Omental fat pad (tissue), 4 donors: ENCODE measurements around the gene ACSM5. TPM values are rescaled to one million over a fixed set of nuclear protein-coding genes. Genes with fewer than 3 reads are reported as not detected.

Experiments
- ATAC-seq: fragments of 150-250 bp; one replicate; pipeline ENCODE4 v1.9.1; 2016; ENCODE audit warnings: mild to moderate bottlenecking, moderate library complexity; ENCODE audit not compliant: low FRiP score
- DNase-seq: peaks from one replicate; pipeline ENCODE4 v3.0.0-alpha.2; 2019; ENCODE audit warnings: low spot score
- total RNA-seq, 4 donors: library from RNA; depleted of rRNA; stranded (reverse); fragments of >200 nt; gene quantifications; one replicate each; pipeline ENCODE4 v1.1.0, GENCODE V29; 2016
- TF ChIP-seq, protein P1 (sequence below), 3 donors: fragments of 450-650 bp; IDR thresholded peaks; one replicate each; pipeline ENCODE4 v1.5.1; 2016 to 2017; ENCODE audit warnings: antibody characterized with exemption in 3 of 3, mild to moderate bottlenecking in 3 of 3, moderate library complexity in 2 of 3

Gene ACSM5
- total RNA-seq, 4 donors from 2014 or later: 12.9 to 27.9 (median 23.7) TPM

DNA sequence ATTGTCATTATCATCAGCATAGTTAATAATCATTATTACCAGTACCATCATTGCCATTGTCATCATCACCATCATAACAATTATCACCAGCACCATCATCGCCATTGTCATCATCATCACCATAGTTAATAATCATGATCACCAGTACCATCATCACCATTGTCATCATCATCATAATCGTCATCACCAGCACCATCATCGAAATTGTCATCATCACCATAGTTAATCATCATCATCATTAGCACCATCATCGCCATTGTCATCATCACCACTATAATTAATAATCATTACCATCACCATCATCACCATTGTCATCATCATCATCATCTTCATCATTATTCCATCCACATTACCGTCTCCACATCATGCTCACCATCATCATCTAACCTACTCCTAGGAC, 18.3 kb upstream of the ACSM5 start:
- DNase-seq (no peak), ATAC-seq (no peak)
- TF ChIP-seq, protein P1, sequence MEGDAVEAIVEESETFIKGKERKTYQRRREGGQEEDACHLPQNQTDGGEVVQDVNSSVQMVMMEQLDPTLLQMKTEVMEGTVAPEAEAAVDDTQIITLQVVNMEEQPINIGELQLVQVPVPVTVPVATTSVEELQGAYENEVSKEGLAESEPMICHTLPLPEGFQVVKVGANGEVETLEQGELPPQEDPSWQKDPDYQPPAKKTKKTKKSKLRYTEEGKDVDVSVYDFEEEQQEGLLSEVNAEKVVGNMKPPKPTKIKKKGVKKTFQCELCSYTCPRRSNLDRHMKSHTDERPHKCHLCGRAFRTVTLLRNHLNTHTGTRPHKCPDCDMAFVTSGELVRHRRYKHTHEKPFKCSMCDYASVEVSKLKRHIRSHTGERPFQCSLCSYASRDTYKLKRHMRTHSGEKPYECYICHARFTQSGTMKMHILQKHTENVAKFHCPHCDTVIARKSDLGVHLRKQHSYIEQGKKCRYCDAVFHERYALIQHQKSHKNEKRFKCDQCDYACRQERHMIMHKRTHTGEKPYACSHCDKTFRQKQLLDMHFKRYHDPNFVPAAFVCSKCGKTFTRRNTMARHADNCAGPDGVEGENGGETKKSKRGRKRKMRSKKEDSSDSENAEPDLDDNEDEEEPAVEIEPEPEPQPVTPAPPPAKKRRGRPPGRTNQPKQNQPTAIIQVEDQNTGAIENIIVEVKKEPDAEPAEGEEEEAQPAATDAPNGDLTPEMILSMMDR (IDR thresholded peaks at IDR 0.05): no peak

DNA sequence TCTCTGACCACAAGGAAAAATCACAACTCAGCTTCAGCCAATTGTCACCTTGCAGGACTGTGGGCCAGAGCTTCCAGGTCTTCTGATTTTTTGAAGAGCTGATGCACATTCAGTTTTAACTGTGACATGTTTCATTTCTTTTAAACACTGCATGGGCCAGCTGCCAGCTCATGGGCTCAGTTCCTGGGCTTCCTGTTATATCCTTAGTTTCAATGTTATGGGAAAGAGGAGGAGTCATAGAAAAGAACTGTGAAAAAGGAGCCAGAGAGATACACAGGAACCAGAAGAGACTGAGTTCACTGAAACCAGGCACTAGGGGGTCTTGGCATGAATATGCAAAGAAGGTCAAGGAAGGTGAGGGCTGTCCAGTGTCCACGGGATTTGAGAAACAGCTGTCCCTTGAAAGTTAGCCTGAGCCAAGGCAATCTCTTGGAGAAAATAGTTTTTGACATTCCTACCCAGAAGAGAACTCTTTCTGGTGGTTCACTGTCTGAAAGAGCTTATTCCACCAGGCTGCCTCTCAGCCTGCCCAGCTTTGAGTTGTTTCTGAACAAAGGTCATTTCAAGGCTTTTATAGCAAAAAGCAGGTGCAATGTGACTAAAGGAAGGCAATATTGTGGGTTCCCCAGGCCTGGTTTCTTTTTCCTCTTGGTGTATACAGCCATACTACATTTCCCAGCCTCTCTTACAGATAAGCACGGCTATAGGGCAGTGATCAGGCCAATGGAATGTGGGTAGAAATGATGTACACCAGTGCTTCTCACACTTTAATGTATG, 15.3 kb upstream of the ACSM5 start:
- DNase-seq (no peak), ATAC-seq (no peak)
- TF ChIP-seq, protein P1 (IDR thresholded peaks at IDR 0.05): no peak

DNA sequence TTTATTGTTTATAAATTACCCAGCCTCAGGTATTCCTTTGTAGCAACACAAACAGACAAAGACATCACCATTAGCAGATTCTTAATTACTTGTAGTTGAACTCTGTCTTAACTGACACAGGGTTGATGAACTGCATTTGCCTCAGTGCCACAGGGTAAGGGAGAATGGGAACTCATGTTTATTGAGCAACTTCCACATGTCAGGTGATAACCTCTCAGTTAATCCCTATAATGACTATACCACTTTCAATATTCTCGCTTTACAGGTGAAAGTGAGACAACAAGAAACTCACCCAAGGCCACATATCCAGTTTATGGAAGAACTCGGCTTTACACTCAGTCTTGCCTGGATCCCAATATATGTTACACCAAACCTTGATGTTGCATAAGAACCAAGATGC, 13.4 kb upstream of the ACSM5 start:
- ATAC-seq (no peak), DNase-seq (no peak)
- TF ChIP-seq, protein P1 (IDR thresholded peaks at IDR 0.05): no peak

DNA sequence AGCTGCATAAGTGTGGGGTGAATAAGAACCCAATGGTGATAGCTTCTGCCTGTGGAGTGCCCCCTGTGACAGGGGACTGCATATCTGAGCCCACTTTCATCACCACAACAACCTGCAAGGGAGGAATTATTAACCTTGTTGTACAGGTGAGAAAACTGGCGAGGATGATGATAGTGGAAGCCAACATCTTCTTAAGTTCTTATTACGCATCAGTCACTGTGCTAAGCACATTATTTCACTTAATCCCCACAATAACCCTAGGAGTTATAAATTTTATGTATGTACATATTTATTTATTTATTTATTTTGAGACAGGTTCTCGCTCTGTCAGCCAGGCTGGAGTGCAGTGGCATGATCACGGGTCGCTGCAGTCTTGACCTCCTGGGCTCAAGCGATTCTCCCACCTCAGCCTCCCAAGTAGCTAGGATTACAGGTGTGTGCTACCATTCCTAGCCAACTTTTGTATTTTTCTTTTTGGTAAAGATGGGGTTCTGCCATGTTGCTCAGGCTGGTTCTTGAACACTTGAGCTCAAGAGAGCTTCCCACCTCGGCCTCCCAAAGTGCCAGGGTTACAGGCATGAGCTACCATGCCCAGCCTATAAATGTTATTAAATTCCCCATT, 12.4 kb upstream of the ACSM5 start:
- DNase-seq: no peak
- TF ChIP-seq, protein P1 (IDR thresholded peaks at IDR 0.05): no peak

DNA sequence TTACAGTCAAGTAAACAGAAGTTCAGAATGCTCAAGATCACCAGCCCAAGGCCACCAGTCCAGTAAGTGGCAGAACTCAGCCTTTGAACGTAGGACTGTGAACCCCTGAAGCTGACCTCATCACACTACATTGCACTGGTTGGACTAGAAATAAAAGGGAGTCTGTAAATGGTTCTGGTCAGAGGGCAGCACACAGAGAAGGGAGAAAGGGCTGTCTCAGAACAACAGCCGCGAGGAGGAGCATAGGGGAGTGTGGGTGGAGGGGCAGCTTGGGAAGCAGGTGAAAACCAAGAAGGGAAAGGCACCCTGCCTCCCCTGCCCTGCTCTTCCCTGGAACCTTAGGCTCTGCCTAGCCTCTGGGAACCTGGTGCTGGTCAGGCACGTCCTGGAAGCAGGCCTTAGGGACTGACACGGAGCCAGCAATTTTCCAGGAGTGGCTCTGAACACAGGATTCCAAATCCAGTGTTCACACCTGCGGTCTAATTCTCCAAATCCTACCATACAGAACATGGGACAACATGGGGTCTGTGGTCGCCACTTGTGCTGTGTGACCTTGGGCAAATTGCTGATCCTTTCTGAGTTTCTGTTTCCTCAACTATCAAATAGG, 11.8 kb upstream of the ACSM5 start:
- TF ChIP-seq, protein P1 (IDR thresholded peaks at IDR 0.05): no peak
- ATAC-seq: no peak
- DNase-seq: no peak

More for the DNA sequence above, 12.4 kb upstream of the ACSM5 start:
- ATAC-seq: no peak

DNA sequence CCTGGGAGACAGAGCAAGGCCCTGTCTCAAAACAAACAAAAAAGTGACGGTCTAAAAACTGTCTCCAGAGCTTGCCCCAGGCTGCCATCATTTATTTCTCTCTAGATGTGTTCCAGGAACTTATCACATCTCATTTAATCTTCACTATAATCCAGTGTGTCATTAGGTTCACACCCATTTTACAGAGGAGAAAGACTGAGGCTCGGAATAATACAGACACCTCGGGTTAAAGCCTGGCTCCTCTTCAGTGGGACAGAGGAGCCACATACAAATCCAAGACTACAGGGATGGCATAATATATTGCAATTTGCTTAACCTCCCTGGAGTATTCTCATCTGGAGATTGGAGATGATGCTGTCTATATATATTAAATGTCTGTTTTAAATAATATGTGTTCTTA, 10.7 kb upstream of the ACSM5 start:
- no peak for ATAC-seq
- no peak for DNase-seq
- TF ChIP-seq, protein P1 (IDR thresholded peaks at IDR 0.05): no peak
